Jurkat, Clone E6-1 (cell line): ENCODE data around the gene SPOCK2.

Source experiments
- DNase-seq: peaks from one replicate; pipeline ENCODE4 v3.0.0-alpha.2; 2011; ENCODE audit warnings: low read depth, low spot score
- H3K4me3 ChIP-seq: 2 replicates; pipeline ENCODE4 v1.5.1; 2011; ENCODE audit warnings: mild to moderate bottlenecking, low read length, control low read depth, moderate library complexity

The SPOCK2 gene

GRCh38 chr10:72019085-72019876 is 69.1 kb downstream of the SPOCK2 start:
- H3K4me3 ChIP-seq = no peak overlapping the region
- DNase-seq = no peak

DNA sequence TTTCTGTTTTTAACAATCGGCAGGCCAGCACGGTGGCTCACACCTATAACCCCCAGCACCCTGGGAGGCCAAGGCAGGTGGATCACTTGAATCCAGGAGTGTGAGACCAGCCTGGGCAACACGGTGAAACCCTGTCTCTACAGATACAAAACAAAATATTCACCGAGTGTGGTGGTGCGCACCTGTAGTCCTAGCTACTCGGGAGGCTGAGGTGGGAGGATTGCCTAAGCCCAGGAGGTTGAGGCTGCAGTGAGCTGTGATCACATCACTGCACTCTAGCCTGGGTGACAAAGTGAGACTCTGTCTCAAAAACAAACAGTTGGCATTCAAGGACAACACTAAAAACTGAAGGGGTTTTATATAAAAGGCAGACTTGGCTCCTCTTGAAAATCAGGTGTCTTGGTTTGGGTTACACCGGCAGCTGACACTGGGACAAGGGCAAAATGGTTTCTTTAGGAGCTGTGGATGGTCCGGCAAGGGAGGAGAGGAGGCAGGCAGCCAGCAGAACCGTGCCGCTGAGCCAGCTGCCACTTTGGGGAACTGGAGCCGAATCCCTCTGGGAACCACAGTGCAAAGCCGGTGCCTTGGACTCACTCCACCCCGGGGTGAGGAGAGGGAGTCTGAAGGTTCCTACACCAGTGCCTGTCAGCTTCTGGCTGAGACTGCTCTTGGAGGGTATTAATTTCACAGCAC is 71.6 kb downstream of the SPOCK2 start:
- no peak overlapping the region for H3K4me3 ChIP-seq
- DNase-seq = no peak

GRCh38 chr10:72015841-72016240 is 72.5 kb downstream of the SPOCK2 start:
- no peak overlapping the region for H3K4me3 ChIP-seq
- no peak for DNase-seq

- no peak for DNase-seq
- H3K4me3 ChIP-seq = no peak overlapping the region
These were observed 73.4 kb downstream of the SPOCK2 start for GRCh38 chr10:72014785-72015480.

- no peak overlapping the region for H3K4me3 ChIP-seq
- DNase-seq = no peak
These were observed 74.2 kb downstream of the SPOCK2 start for GRCh38 chr10:72014197-72014596.

- no peak for DNase-seq
- H3K4me3 ChIP-seq = no peak overlapping the region
These were observed 75.0 kb downstream of the SPOCK2 start for GRCh38 chr10:72013202-72013945.

GRCh38 chr10:72012796-72013195 is 75.6 kb downstream of the SPOCK2 start:
- DNase-seq = no peak
- H3K4me3 ChIP-seq = no peak overlapping the region

- no peak overlapping the region for H3K4me3 ChIP-seq
- DNase-seq = no peak
These were observed 76.3 kb downstream of the SPOCK2 start for GRCh38 chr10:72011976-72012512.

DNA sequence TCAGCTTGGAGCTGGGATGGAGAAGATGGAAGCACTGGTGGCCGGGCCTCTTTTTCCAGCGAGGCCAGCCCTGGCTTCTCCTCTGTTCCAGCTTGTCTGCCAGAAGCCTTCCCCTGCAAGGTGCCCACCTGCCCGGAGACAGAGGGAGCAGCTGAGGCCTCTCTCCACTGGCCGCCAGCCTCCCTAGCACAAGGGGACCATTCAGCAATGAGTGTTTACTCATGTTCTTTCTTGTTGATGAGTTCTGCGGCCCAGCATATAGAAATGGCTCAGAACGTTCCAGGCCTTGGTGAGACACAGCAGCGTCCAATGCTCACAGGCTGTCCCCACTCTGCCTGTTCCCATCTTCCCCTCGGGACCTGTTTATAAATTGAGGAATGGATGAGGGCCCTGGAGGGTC is 76.9 kb downstream of the SPOCK2 start:
- no peak for DNase-seq

DNA sequence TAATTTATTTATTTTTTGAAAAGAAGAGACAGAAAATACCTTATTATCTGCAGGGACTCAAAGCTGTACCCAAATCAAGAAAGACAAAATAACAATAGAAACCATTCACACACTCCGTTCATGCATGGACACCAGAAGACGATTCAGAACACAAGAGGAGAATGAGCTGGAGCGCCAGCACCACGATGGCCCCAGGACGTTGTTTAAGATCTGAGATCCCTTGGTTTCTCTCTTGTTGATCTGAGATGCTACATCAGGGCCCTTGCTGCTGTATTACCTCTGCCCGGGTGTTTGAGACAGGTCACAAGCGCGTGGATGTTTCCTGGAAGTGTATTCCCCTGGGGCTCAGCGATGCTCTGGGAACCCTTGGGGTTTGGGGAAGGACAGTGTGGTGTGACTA is 77.3 kb downstream of the SPOCK2 start:
- DNase-seq = no peak
- no peak overlapping the region for H3K4me3 ChIP-seq

More for the DNA sequence above, 76.9 kb downstream of the SPOCK2 start:
- no peak overlapping the region for H3K4me3 ChIP-seq

DNA sequence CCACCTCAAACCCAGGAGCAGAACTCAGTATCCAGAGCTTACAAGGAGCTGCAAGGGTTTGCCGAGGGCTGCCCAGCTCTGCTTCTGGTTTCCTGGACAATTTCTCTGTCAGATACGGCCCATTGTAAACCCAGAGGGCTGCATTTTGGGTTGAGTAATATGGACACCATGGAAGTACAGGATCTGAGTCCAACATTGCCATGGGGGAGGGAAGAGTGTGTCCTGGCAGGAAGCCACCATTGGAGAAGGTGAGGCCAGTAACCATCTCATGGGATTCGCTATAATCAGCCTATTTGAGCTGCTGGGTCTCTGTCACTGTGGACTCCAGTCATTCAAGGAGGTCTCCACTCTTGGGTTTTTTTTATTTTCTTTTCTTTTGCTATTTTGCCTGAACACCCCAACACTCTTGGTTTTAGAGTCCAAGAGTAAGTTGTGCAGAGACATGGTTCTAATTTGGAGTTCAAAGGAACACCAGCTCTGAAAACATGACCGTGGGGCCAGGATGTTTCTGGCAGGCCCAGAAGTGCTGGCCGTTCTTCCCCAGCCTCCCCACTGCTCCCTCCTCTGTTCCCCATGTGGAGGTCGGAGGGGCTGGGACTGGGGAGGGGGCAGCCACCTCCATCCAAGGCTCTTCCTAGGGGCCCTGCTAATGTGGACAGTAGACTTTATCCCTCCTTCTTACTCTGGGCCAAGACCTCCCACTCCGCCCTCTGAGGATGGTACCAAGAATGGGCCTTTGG is 77.9 kb downstream of the SPOCK2 start:
- H3K4me3 ChIP-seq = no peak overlapping the region
- DNase-seq = no peak

DNA sequence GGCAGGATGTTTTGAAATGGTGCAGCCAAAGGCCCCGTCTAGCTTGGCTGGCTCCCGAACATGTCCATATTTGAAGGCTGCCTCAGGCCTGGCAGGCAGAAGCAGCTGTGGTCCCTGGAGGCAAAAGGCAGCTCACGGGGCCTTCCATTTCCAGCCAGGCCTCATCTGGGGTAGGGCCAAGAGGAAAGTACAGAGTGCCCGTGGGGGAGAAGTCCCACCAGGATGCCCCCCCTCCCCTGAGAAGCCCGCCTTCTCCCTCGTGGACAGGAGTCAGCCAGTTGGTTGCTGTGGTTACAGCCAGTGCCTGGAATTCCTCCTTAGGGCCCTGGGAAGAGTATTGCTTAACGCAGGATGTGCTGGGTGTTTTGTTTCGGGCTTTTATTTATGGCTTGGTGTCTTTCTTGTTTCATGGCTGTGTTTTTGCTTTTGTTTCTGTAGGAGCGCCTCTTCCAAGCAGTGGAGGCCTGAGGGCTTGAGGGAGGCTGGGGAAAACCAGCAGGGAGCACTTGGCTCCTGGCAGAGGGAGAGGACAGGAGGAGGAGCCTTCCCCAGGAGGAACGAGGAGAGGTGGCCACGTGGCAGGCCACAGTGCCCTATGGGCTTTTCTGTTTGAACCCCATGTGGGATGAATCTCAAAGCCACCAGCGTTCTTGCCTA is 78.8 kb downstream of the SPOCK2 start:
- H3K4me3 ChIP-seq = no peak overlapping the region
- no peak for DNase-seq

DNA sequence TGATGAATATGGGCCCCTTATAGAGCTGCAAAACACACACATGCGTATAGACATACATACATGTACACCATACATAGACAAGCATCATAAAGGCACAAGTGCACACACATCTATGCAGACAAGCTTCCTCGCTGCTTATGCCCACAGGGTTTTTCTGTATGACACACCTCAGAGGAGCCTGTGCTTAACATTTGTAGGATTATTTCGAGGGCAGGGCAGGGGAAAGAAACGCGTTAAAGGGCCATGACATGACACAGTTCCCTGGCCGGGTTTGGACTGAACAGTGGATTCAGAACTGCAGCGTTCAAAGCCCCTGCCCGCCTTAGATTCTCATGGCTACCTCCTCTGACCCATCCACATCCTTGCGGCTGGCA is 79.3 kb downstream of the SPOCK2 start:
- no peak for DNase-seq
- no peak overlapping the region for H3K4me3 ChIP-seq
